Activated effector memory CD4-positive, alpha-beta T cell treated with anti-CD3 and anti-CD28 coated beads, Interleukin-2, amount 50 U/mL, for 16 hours (primary cell): ENCODE data around the gene TIMP4.

ENCODE experiments used
- DNase-seq: peaks from one replicate; pipeline ENCODE4 v3.0.0-alpha.2; 2020

The TIMP4 gene

GRCh38 chr3:12158387-12159226, at the start of gene TIMP4:
Gene TIMP4 (minus strand): TSS chr3:12158912. CDS start chr3:12158840, 72 bp downstream.
- no peak for DNase-seq

DNA sequence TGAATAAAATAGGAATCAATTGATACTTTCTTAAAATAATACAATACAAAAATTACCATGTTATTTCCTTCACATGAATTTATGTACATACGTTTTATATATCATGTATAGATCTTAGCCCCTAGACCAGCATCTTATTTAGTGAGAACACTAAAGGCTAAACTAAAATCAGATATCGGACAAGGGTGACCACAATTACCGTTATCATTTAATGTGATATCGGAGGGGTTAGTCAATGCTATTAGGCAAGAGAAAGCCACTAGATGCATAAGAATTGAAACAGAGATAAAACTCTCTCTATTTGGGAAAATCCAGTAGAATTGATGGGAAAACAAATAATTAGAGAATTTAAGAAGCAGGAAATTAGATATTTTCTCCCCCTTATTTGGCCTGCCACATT, 46.5 kb upstream of the TIMP4 start:
- no peak for DNase-seq

DNA sequence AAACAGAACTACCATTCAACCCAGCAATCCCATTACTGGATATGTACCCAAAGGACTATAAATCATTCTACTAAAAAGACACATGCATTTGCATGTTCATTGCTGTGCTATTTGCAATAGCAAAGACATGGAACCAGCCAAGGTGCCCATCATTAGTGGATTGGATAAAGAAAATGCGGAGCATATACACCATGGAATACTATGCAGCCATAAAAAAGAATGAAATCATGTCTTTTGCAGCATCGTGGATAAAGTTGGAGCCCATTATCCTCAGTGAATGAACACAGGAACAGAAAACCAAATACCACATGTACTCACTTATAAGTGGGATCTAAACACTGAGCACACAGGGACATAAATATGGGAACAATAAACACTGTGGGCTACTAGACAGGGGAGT, 43.1 kb upstream of the TIMP4 start:
- no peak for DNase-seq

DNA sequence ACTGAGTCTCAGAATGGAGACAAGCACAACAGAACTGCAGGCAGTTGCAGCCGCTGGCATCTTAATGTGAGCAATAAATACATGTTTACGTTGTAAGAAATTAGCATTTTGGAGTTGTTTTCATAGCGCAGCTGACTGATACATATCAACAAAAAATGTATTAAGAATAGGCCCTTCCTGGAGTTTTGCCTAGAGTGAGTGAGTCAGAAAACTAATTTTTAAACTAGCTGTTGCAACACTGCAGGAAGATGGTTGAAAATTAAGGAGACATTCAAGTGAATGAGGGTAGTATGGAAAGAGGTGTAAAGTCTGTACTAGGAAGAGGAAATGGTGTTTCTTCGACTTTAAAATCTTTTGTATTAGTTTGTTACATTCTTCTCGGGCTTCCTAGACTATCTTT, 39.6 kb upstream of the TIMP4 start:
- no peak for DNase-seq

- DNase-seq, result no peak
Observed at GRCh38 chr3:12197475-12197874, 38.8 kb upstream of the TIMP4 start.

DNA sequence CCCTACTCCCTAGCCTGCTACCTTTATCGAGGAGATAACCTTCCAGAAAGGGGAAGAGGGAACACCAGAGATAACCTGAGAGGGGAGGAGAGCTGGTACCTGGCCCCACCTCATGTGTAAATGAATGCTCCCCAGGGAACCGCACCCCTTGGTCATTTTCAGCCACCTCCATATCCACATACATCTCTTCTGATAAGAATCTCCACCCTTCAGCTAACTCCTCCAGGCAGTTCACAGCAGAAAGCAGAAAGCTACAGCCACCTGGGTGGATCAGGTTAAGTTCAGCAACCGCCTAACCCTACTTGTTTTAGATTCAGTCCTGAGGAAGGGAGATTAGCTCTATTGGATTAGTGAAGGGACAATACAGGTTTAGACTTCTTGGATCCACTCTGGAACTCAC, 38.0 kb upstream of the TIMP4 start:
- no peak for DNase-seq

- no peak for DNase-seq
Observed at GRCh38 chr3:12195231-12195630, 36.5 kb upstream of the TIMP4 start.

DNA sequence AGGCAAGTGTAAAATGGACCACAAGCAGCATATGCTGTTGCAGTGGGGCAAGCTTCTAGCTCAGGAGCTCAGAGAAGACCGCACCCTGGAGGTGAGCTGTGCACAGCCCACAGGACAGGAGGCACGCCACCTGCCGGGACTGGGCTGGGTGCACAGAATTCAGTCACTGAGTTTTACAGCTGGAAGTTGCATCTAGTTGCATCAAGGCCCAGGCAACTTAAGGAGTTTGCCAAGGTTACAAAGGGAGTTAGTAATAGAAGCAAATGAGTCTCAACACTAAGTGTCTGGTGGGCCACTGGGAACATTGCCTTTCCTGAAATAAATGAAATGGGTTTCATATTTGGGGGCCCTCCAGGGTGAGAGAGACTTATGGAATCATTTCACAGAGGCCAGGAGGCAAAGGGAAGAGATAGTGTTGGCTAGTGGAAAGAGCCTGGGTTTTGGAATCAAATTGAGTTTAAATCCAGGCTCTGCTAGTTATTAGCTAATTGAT, 36.0 kb upstream of the TIMP4 start:
- DNase-seq, result peak; percentile 73

DNA sequence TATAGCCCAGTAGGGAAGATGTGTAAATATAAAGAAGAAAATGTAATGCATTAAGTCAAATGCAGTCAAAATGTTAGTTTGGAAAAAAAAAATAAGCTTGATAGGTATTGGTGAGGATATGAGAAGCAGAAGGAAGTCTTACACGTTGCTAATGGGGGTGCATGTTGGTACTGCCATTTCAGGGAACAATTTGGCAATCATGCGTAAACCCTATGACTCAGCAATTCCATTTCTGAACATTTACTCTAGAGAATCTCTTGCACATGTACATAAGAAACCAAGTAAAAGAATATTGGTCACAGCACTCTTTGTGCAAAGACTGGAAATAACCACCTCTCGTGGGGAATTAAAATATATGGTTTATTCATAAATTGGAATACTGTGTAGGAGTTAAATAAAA, 35.5 kb upstream of the TIMP4 start:
- DNase-seq, result no peak

DNA sequence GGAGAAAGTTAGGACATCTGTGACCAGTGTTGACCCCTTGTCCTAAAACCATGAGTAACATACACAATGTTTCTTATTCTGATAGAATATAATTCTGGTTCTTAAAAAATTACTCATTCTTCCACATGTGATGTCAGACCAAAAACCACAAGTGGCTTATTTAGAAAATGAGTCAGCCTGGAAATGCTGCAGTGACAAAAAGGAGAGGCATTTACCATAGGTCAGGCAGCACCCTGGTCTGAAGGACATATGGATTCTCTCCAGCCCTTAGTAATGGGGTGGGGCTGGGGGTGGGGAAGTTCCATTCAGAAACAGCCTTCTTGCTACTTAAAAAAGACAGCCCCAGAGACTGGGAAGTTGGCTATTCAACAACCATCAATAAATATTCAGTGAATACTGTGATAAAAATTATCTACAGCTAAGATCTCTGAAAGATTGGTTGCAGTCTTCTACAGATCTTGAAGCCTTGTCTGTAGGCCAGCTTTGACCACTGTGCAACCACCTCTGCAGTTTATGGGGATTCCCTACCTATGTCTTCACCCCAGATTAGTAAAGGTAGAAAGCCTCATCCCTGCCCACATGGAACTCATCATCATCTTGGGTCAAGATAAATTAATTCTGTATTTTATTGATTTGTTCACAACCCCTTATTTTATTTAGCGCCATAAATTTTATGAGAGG, 34.9 kb upstream of the TIMP4 start:
- DNase-seq, result no peak

DNA sequence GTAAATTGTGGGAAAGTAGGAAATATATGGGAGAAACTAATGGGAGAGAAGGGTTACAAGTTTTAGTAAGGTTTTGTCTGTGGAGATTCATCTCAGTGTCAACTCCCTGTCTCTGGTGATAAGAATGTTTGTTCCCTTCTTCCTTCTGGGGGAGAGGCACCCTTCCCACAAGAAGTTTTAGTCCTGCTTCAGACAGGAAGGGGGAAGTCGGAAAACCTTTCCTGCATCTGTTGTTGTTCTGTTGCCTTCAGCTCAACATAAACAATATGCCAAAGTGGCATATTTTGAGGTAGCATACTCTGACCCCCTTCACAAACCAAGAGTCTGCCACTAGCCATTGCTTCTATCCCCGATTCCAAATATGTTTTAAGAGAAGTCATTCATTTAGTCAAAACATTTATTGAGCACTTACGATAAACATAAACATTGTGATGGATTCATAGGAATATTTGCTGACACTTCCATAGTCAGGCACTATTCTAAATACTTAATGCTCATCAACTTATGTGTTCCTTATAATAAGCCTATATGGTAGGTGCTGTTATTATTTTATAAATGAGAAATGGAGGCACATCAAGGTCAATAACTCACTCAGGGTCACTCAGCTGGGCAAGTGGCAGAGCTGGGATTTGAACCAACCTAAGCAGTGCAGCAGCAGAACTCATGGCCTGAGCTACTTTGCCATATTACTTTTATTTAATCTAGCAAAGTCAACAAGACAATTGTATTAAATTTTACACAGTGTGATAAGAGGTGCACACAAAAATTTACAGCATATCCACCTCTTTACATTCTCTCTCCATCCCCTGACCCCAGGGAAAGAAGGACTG, 34.2 kb upstream of the TIMP4 start:
- no peak for DNase-seq

- DNase-seq, result no peak
Observed at GRCh38 chr3:12192173-12192572, 33.5 kb upstream of the TIMP4 start.

- no peak for DNase-seq
Observed at GRCh38 chr3:12191559-12191958, 32.8 kb upstream of the TIMP4 start.

GRCh38 chr3:12190832-12191231, 32.1 kb upstream of the TIMP4 start:
- DNase-seq, result no peak

DNA sequence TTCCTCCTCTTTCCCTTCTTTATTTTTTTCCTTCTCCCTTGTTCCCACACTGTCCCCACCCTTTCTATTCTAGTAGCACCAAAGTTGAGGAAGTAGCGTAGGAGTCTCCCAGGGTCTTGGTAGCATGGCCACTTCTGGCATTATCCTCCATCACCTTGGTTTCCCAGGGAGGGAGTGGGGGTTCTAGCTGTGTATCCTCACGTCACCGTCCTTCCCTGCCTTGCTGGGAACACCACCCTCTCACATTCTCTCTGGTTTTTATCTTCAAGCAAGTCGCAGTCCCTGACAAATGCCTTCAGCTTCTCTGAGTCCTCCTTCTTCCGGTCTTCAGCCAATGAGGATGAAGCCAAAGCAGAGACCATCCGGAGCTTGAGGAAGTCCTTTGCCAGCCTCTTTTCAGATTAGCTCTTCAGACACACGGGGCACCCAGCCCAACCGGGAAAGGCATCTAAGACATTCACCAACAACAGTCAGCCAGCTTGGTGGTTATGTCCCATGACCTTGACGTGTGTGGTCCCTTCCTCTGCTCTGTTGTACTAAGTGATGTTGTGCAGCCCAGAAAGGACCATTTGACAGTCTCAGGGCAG, 31.6 kb upstream of the TIMP4 start:
- DNase-seq, result no peak

DNA sequence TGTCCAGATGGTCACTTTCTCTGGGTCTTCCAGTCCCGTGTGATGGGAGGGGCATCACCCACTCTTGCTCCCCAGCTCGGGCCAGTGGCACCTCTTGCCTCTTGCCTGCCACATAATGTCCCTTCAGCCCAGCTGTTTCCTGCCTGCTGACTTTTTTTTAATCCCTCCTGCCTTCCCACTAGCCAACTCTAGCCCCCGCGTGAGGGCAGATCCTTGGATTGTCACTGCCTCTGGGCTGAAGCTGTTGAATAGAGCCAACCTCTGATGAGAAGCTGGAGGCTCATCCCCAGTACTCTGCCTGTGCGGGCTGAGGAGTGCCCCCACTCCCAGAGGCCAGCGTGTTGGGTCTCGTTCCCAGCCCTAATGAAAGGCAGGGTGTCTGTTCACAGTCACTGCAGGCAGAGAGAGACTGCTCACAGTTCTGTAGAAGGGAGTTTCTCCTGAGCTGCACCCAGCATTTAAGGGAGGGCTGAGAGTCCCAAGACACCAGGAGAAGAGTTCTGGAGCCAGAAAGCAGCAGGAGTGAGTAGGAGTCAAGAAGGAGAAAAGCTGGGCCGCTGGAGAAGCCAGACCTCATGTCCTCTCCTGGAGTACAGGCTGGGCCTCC, 30.1 kb upstream of the TIMP4 start:
- no peak for DNase-seq

DNA sequence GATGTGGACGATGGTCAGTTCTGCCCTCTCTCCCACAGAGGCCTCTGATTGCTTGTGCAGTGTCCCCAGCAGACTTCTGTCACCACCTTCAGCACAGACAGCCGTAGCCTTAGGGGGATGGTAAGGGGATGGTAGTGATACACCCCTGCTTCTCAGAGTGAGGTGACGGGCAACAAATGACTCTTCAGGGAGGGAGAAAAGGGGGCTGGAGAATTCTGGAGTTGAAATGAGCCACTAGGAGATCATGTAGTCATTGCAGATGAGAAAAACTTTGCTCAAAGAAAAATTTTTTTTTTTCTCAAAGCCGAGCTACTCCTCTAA, 29.6 kb upstream of the TIMP4 start:
- DNase-seq, result no peak

GRCh38 chr3:12187448-12188327, 29.0 kb upstream of the TIMP4 start:
- peak; percentile 82 for DNase-seq

DNA sequence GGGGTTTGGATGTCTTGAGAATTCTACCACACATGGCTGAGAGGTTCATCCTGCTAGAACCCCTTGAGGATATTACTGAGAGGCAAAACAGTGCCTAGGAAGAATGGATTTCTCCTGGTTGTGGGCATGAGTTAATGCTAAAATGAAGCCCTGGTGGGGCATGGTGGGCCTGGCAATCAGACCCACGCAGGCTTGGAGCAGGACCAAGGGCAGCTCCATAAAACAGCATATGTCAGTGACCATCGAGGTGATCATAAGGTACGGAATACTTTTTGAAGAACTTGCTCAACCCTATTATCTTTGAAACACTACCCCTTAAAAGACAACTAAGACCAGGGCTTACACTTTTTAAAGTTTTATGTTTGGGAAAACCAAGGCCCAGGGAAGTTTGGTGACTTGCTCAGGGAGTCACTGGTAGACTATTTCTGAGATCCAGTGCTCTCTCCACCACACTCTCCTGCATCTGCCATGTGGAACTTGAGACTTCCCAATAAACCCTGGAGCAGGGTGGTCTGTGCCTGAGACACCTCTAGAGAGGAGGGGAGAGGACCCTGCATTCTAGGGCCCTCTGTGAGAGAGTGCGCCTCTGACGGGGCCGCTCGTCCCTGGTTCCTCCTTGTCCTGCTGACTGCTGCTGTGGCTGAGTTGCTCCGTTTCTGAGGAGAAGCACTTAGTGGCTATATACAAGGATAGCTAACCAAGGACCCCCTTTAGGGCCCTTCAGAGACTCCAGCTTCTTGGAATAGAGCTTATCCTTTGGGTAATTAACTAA, 28.0 kb upstream of the TIMP4 start:
- DNase-seq, result no peak

GRCh38 chr3:12186046-12186445, 27.3 kb upstream of the TIMP4 start:
- no peak for DNase-seq

DNA sequence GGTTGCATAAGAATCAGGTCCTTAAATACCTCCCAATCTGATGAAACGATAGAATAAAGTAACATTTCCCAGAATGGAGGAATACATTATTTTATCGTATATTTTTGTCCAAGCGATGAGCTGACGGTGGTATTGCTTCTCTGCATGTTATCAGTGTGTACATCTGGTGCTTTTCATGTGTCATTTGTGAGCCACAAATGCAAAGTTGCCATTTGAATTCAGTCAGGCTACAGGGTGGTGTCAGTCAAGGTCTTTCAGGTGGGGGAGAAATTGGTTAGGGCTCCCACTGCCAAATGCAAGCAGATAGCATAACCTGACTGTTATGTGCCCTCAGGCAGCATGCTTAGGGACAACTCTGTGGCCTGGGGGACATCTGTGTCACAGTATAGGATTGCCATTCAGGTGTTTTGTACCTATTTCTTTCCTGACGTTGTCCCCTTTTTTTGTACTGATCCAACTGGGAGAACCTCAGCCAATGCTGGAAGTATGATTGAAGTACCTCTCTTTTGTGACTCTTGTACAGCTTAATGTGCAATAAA, 26.5 kb upstream of the TIMP4 start:
- DNase-seq, result no peak
